HL-60 (cell line): ENCODE data around the gene MACROD2.

Source experiments
- CTCF ChIP-seq: IDR thresholded peaks from one replicate; pipeline ENCODE4 v1.5.1; 2011; ENCODE audit warnings: low read length, control low read depth, inconsistent platforms; ENCODE audit not compliant: insufficient read depth
- POLR2AphosphoS5 ChIP-seq: IDR thresholded peaks from 2 replicates; pipeline ENCODE4 v1.6.1; 2012; ENCODE audit warnings: low read depth
- SPI1 ChIP-seq: IDR thresholded peaks from 2 replicates; pipeline ENCODE4 v1.6.1; 2012; ENCODE audit warnings: low read depth, mild to moderate bottlenecking, borderline replicate concordance
- TF ChIP-seq, protein P1 (sequence below): IDR thresholded peaks from 2 replicates; pipeline ENCODE4 v1.6.1; 2012; ENCODE audit warnings: low read depth; ENCODE audit not compliant: insufficient replicate concordance

DNA sequence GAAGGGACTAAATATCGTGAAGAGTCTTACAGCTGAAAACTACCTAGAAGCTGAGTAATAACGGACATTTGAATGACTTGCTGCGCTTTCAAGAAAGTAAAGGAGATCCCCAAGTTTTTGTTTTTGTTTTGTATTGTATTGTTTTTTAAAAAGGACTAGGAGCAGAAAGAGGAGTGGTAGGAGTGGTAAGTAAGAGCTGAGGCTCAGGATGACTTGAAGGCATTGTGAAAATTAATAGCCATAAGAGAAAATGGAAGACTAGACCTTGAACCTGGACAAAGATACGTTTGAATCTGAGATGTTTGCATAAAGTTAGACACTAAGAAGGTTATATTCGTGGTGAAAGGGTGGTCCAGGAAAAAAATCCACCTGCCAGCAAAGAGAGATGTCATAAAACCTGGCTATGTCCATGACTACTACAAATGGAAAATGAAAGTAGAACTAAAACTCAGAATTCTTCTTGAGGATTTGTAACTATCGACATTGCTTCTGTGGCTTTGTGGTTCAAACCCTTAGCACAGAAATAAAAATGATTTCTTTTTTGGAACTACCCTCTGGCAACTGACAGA lies 1166.8 kb downstream of the MACROD2 start:
- no peak for TF ChIP-seq CTCF
- TF ChIP-seq POLR2AphosphoS5, result no peak
- TF ChIP-seq SPI1, result no peak
- TF ChIP-seq, protein P1, sequence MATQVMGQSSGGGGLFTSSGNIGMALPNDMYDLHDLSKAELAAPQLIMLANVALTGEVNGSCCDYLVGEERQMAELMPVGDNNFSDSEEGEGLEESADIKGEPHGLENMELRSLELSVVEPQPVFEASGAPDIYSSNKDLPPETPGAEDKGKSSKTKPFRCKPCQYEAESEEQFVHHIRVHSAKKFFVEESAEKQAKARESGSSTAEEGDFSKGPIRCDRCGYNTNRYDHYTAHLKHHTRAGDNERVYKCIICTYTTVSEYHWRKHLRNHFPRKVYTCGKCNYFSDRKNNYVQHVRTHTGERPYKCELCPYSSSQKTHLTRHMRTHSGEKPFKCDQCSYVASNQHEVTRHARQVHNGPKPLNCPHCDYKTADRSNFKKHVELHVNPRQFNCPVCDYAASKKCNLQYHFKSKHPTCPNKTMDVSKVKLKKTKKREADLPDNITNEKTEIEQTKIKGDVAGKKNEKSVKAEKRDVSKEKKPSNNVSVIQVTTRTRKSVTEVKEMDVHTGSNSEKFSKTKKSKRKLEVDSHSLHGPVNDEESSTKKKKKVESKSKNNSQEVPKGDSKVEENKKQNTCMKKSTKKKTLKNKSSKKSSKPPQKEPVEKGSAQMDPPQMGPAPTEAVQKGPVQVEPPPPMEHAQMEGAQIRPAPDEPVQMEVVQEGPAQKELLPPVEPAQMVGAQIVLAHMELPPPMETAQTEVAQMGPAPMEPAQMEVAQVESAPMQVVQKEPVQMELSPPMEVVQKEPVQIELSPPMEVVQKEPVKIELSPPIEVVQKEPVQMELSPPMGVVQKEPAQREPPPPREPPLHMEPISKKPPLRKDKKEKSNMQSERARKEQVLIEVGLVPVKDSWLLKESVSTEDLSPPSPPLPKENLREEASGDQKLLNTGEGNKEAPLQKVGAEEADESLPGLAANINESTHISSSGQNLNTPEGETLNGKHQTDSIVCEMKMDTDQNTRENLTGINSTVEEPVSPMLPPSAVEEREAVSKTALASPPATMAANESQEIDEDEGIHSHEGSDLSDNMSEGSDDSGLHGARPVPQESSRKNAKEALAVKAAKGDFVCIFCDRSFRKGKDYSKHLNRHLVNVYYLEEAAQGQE, result no peak
